ENCODE results near the gene SLC7A6.

Gene SLC7A6

DNA sequence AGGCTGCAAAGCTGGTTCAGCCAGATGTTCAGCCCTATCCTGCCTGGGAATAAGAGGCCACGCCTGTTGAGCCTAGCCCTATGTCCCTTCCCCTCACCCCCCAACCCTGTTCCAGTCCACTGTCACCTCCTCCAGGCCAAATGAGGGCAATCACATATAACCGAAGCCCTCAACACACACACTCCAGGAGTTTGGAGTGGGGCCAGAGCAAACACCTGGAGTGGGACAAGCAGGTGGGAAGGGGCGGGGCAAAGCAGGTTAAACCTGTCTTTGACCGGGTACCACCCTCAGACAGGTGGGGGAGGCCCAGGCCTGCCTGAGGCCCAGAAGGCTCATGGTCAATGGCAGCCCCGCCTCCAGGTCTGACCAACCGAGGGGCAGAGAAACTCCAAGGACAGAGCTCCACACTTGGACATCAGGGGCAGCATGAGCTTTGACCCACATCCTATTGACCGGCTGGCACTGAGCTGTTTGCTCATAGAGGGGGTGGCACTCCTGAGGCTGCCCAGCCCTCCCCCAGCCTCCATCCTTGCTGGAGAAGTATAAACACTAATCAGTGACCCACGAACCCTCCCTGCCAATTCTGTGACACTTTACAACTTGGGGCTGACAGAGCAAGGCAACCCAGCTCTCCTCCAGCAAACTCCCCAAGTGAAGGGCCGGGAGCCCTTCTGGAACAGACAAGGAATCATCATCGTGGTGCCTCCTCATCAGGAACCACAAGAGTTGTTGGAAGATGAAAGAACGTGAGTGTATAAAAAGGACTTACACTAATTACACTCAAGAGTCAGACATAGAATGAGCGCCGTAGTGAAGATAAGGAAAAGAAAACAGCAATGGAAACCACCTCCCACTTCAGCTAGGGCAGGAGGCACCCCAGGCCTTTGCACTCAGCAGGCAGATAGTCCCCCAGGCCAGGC is 29.9 kb upstream of the SLC7A6 start:
- DNase-seq (ENCODE audit: low read depth in 1 of 2, low spot score in 1 of 2): no peak

GRCh38 chr16:68235108-68235886 is 29.0 kb upstream of the SLC7A6 start:
- no peak for DNase-seq (ENCODE audit: low read depth in 1 of 2, low spot score in 1 of 2)

GRCh38 chr16:68235887-68236136 is 28.5 kb upstream of the SLC7A6 start, which contains the start of gene ESRP2:
ESRP2 (minus strand) TSS chr16:68236127; CDS start chr16:68236045, 82 bp downstream.
- no peak for DNase-seq (ENCODE audit: low read depth in 1 of 2, low spot score in 1 of 2)

DNA sequence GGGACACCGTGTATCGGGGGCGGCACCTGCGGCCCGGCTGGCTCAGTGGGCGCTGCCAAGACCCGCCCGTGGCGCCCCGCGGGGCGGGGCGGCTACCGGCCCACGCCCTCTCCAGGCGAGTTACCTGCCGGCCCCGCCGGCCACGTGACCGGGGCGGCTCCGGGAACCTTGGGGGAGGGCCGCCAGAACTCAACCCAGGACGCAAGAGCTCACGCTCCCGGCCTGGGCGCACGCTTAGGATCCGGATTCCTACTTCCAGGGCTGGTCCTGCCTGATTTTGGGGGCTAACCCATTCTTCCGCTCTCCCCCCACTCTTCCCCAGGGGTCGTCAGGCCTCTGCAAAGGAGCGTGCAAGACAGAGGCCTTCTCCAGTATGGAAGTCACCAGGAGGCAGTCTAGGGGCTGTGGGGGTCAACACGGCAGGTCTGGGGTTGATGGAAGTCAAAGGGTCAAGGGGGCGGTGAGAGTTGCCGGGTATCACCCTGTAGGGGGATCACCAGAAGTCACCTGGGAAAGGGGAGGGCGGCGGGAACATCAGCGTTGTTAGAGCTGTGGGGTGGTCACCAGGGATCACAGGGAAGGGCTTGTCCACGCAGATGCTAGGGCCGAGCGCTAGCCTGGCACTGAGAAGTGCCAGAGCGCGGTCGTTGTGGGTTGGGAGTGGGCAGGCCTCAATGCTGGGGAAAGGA is 28.0 kb upstream of the SLC7A6 start:
- DNase-seq (ENCODE audit: low read depth in 1 of 2, low spot score in 1 of 2): no peak

GRCh38 chr16:68236826-68237242 is 27.5 kb upstream of the SLC7A6 start:
- DNase-seq (ENCODE audit: low read depth in 1 of 2, low spot score in 1 of 2): no peak

DNA sequence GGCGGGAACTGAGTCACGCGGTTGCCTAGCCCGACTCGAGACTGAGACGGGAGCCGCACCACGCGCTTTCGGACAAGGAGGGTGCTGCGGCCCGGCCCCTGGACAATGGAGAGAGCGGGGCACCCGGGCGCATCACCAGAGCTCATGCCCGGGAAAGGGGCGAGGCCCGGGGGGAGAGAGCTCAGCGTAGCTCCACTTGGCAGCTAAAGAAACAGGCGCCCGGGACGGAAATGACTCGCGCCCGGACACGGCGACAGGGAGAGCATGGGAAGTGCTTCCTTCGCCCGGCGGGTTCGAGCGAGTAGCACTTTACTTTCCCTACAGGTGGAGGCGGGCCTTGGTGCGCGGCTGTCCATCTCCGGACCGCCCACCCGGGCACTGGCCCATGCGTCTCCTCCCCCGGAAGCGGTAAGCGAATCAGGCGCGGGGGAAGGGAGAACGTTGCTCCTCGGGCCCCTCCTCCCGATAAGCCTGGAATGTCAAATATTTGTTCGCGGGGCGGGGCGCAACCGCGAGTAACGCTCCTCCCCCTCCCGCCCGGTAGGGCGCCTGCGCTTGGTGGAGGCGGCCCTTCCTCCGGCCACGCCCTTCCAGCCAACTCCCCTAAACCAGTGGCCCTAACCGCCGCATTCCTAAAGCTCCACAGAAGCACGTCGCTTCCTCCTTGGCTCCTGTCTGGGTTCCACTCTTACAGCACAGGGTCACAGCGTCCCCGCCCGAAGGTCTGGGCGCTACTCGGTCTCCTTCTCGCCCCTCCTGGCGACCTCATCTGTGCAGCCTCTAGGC is 26.9 kb upstream of the SLC7A6 start:
- DNase-seq (ENCODE audit: low read depth in 1 of 2, low spot score in 1 of 2): peak; percentile 76 to 86

- DNase-seq (ENCODE audit: low read depth in 1 of 2, low spot score in 1 of 2): no peak
Observed at GRCh38 chr16:68238029-68238345, 26.3 kb upstream of the SLC7A6 start.

DNA sequence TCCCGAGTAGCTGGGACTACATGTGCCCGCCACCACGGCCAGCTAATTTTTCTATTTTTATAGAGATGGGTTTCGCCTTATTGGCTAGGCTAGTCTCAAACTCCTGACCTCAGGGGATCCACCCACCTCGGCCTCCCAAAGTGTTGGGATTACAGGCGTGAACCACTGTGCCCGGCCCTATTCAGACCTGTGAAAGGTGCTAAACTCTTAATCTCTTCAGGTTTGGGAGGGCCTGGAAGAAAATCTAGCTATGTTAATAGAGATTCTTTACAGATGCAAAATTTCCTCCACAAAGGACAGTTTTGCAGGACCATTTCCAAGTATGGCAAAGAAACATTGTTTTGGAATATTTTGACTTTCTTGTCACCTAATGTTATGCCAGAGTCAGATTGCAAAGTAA is 22.2 kb upstream of the SLC7A6 start:
- no peak for DNase-seq (ENCODE audit: low read depth in 1 of 2, low spot score in 1 of 2)

DNA sequence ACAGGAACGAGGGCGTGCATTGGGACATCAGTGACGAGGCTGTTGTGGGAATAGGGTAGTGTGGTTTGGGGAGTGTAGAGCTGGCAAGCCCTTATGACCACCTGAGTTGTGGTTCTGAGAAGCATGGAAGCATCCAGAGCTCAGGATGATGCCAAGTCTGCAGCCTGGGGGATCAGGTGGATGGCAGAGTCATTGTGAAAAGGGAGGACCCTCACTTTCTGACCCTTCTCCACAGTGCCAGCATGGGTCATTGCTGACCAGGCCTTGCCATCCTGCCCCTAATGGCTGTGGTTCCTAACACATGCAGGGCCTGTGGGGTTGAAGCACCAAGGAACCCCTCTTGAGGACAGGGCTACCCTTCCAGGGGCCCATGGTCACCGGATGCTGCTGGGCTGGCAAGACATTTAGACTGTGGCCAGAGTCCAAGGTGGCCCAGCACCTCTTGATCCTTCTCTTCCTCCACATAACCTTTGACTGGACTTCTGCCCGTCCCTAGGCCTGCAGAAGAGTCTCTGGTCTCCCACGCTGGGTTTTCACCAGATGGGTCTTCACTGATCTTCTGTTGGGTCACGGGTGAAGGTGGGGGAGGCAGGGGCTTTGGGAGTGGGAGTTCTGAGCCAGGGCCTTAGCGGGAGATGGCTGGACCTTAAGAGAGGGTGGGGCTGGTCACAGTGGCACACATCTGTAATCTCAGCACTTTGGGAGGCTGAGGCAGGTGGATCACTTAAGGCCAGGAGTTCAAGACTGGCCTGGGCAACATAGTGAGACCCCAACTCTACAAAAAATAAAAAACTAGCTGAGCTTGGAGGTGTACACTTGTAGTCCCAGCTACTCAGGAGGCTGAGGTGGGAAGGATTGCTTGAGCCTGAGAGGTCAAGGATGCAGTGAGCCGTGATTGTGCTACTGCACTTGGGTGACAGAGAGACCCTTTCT is 21.1 kb upstream of the SLC7A6 start:
- DNase-seq (ENCODE audit: low read depth in 1 of 2, low spot score in 1 of 2): no peak

- no peak for DNase-seq (ENCODE audit: low read depth in 1 of 2, low spot score in 1 of 2)
Observed at GRCh38 chr16:68244481-68244902, 19.8 kb upstream of the SLC7A6 start.

DNA sequence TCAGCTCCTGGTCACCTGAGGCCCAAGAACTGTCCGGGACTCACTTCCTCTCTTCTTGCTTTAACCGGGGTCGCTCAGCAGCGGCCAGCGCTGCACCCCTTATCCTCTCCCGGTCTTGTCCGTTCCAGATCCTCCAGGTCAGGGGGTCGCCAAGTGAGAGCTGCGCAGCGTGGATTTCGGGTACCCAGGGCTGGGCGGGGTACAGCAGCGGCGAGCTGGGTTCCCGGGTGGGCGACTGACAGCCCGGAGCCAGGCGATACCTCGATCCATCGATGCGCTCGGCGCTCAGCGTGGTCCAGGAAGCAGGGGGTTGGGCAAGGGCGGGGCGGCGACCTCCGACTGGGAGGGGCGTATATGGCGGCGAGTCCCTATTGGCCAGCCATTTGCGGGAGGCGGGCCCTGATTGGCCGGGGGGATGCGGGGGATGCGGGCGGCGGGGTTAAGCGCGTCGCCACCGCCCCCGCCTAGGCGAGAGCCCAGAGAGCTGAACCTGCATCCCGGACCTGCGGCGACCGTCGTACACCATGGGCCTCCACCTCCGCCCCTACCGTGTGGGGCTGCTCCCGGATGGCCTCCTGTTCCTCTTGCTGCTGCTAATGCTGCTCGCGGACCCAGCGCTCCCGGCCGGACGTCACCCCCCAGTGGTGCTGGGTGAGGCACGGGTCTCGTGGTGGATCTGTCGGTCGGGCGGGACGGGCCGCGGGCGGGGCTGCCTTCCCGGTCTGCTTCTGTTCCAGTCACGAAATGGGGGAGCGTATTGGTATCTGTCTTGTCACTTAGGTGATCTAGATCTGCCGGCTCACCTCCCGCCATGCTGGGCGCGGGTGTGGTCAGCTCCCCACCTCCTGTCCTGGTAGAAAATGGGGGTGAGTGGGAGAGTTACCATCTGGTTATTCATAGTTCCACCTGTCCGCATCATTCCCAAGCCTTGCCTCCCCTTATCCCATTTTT is 19.1 kb upstream of the SLC7A6 start, which contains the start of gene PLA2G15:
TSS of gene PLA2G15 (plus strand) at position 471 of the 951 bp plus-strand sequence. CDS start at position 525, 54 bp downstream.
- DNase-seq (ENCODE audit: low read depth in 1 of 2, low spot score in 1 of 2): peak; percentile 95 to 98

GRCh38 chr16:68246121-68246520 is 18.2 kb upstream of the SLC7A6 start:
- no peak for DNase-seq (ENCODE audit: low read depth in 1 of 2, low spot score in 1 of 2)

GRCh38 chr16:68246666-68247065 is 17.7 kb upstream of the SLC7A6 start:
- no peak for DNase-seq (ENCODE audit: low read depth in 1 of 2, low spot score in 1 of 2)

GRCh38 chr16:68247400-68247799 is 16.9 kb upstream of the SLC7A6 start:
- no peak for DNase-seq (ENCODE audit: low read depth in 1 of 2, low spot score in 1 of 2)

GRCh38 chr16:68247932-68248331 is 16.4 kb upstream of the SLC7A6 start:
- DNase-seq (ENCODE audit: low read depth in 1 of 2, low spot score in 1 of 2): no peak

DNA sequence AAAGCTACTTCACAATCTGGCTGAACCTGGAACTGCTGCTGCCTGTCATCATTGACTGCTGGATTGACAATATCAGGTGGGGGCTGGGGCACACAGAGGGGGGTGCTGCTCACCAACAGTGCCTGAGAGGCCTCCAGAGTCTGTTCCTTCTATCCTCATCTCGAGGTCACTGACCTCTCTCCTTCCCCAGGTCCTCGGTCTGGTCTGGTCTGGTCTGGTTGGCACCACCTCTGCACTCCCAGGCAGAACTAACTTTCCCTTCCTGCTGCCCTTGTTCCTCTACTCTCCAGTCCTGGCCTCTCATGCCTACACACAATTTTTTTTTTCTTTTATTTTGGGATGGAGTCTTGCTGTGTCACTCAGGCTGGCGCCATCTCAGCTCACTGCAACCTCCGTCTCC is 15.0 kb upstream of the SLC7A6 start:
- no peak for DNase-seq (ENCODE audit: low read depth in 1 of 2, low spot score in 1 of 2)

DNA sequence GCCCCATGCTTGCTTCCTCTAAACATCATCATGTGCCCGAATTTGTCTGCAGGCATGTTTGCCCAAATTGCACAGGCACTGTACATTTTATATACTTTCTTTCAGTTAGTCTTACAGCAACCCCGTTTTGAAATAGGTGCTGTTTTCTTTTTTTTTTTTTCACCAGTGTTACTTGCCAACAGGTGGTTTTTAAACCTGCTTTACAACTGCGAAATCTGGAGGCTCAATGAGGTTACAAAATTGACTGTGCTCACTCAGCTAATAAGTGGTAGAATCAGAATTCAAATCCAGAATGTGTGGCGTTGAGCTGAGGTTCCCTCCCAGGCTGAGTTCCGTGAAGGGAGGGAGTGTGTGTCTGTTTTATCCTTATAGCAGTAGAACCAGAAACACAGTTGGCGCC is 13.4 kb upstream of the SLC7A6 start:
- no peak for DNase-seq (ENCODE audit: low read depth in 1 of 2, low spot score in 1 of 2)

GRCh38 chr16:68251832-68252231 is 12.5 kb upstream of the SLC7A6 start:
- no peak for DNase-seq (ENCODE audit: low read depth in 1 of 2, low spot score in 1 of 2)

DNA sequence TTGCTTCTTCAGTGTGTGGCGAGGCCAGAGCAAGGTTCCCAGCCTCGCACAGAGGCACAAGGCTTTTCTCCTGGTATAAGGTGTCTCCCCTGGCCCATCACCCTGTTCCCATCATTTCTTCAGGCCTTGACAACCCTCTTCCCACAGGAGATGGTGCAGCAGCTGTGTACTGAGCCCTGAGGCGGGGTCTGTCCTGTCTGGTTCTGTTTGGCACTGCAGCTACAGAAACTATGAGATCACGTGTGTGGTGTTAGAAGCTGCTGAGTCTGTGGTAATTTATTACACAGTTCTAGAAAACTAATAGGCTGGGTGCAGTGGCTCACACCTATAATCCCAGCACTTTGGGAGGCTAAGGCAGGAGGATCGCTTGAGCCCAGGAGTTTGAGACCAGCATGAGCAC is 11.9 kb upstream of the SLC7A6 start:
- no peak for DNase-seq (ENCODE audit: low read depth in 1 of 2, low spot score in 1 of 2)
